Measurements from ENCODE around the gene PBX4. TPM values are rescaled to one million over a fixed set of nuclear protein-coding genes. Genes with fewer than 3 reads are reported as not detected.
A peak's percentile ranks its signal among the peaks of the same experiment; 100 is the strongest.

Gene PBX4
- total RNA-seq, 1 experiment from 2014 or later = 0.10 TPM

DNA sequence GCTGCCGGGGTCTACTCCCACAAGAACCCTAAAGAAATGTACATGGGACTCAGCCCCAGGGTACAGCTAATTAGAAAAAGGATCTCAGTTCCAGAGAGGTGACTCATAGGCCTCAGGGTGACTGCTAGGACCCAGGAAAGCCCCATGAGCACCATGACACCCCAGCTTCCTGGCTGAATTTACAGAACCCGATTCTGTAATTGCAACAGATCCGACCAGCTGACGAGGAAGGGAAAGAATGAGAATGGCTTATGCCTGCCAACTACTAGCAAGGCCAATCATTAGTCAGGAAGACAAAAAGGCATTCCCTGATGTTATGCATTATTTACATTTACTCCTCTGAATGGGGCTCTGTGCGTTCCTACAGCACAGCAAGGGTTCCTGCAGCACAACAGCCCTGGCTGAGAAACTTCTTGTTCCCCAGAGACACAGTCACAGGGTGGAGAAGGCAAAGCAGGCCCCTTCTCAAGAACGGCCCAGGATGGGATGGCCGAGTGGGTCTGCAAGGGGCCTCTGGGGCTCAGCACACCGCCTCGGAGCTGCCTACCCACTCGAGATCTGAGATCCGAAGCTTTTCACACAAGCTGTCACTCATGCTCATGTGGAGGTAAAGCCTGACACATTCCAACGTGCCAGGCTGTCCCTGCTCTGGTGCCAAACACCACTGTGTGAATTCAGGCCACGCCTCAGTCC lies 27.2 kb downstream of the PBX4 start:
- peak; percentile 91 for DNase-seq (ENCODE audit: low spot score)

DNA sequence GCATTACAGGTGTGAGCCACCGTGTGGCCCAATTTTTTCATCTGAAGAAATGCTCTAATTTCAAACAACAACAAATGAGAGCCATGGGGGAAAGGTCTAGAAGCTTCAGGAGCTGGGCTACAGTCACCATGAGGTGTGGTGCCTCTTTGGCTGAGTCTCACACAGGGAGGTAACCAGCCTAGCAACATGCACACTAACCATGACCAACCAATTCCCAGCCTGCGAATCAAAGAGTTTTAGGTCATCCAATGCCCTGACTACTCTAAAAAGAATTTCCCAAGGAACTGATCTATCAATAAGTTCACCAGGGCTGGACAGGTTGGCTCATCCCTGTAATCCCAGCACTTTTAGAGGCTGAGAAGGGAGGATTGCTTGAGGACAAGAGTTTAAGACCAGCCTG lies 29.9 kb downstream of the PBX4 start:
- no peak for DNase-seq (ENCODE audit: low spot score)

DNA sequence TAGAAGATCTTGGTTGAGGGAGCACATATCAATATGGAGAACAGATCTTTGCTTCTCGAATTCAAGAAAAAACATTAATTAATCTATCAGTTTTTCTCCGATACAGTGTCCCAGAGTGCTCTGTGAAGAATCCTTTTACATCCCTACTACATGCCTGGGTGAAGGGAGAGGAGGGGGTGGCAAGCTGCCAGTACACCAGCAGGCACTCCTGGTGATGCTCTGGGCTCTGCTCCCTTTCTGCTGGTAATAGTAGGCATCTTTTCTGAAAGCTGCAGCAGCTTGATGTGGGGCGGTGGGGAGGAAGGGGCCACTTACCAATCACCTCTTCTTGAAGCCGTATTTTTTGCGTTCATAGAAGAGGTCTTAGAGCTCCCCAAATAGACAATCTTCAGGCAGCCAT lies 30.7 kb downstream of the PBX4 start:
- no peak for DNase-seq (ENCODE audit: low spot score)

DNA sequence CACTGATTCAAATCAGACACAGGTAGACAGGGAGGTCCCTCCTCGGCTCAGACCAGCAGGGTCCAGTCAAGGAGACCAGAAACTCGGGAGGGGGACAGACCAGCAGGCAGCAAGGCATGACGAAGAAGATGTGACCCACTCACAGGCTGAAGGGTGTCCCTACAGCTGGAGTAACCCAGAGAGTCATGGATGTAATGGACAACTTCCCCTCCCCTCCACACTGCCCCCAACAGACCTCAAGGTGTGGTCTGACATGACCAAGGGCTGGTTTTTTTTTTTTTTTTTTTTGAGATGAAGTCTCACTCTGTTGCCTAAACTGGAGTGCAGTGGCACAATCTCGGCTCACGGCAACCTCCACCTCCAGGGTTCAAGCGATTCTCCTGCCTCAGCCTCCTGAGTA lies 34.1 kb downstream of the PBX4 start:
- no peak for DNase-seq (ENCODE audit: low spot score)

DNA sequence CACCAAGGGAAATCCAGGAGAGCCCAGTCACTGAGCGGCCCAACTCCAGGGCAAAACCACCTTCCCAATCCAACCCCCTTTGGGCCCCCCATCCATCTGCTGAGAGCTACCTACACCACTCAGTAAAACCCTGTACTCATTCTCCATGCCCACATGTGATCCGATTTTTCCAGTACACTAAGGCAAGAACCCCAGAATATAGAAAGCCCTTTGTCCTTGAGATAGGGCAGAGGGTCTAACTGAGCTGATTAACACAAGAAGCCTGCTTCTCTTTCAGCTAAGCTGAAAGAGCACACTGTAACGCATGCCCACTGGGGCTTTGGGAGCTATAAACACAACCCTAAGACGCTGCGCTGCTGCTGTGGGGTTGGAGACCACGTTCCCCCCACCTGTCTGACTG lies 36.0 kb downstream of the PBX4 start:
- no peak for DNase-seq (ENCODE audit: low spot score)

- no peak for DNase-seq (ENCODE audit: low spot score)
Observed at GRCh38 chr19:19581391-19581790, 37.1 kb downstream of the PBX4 start.

DNA sequence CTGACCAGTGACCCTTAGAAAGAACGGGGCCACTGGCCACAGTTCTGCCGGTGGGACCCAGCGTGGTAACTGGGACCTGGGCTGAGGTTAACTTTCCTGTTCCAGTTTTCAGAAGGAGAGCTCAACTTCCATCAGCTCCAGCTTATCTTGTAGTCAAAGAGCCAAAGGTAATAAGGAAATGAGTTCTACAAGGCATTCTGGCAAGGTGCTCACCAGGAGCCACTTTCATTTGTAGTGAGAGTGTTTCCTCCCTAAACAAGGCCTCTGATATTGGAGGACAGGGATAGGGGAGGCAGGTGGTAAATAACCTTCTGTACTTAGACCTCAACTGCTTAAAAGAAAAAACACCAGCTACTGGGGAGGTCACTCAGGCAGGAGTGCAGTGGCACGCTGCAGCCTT lies 38.1 kb downstream of the PBX4 start:
- no peak for DNase-seq (ENCODE audit: low spot score)

GRCh38 chr19:19579533-19580361 lies 38.7 kb downstream of the PBX4 start:
- no peak for DNase-seq (ENCODE audit: low spot score)

- DNase-seq (ENCODE audit: low spot score) = no peak
Observed at GRCh38 chr19:19578252-19578651, 40.2 kb downstream of the PBX4 start.

- DNase-seq (ENCODE audit: low spot score) = no peak
Observed at GRCh38 chr19:19575411-19575810, 43.1 kb downstream of the PBX4 start.

- no peak for DNase-seq (ENCODE audit: low spot score)
Observed at GRCh38 chr19:19571071-19571786, 47.3 kb downstream of the PBX4 start.

DNA sequence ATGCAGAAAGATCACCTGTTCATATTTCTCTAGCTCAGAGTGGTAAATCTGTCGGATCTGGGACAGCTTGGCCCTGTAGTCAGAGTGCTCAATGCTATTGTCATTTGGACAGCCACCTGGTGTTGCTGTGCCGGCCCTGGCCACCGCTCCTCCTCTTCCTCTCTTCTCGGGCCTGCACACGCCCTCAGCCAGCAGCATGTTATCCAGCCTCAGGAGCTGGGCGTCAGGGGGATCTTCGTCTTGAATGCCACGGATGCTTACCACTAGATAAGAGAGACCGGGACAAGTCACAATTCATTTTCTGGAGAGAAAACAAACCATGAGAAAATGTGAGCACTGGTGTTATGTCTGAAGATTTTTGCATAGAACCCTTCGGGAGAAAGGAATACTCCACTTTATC lies 47.9 kb downstream of the PBX4 start:
- DNase-seq (ENCODE audit: low spot score) = no peak

DNA sequence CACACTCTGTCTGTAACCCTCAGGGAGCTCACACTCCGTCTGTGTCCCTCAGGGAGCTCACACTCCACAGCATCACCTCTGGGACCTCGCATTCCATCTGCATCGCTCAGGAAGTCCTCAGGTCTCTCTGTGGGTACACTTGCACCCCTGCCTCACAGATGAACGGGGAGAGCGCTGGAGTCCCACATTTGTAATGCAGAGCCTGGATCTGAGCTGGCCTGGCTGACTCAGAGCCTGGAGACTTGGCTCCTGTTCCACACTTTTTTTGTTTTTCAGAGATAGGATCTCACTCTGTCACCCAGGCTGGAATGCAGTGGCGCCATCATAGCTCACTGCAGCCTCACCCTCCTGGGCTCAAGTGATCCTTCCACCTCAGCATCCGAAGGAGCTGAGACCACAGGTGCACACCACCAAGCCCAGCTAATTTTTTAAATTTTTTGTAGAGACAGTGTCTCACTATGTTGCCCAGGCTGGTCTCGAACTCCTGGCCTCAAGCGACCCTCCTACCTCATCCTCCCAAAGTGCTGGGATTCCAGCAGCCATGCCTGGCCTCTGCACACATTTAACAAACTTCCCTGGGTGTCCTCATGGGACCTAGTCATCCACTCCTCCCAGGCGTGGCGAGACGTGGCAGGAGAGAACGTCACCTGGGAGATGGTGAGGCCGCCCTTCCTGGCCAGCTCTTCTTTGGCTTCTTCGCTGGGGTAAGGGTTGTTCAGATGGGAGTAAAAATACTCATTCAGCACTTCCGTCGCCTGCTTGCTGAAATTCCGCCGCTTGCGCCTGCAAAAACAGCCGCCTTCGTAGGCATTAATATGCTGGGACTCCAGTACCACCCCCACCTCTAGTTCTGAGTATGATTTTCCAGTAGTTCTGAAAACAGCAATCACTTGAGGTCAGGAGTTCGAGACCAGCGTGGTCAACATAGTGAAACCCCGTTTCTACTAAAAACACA lies 49.4 kb downstream of the PBX4 start:
- no peak for DNase-seq (ENCODE audit: low spot score)

DNA sequence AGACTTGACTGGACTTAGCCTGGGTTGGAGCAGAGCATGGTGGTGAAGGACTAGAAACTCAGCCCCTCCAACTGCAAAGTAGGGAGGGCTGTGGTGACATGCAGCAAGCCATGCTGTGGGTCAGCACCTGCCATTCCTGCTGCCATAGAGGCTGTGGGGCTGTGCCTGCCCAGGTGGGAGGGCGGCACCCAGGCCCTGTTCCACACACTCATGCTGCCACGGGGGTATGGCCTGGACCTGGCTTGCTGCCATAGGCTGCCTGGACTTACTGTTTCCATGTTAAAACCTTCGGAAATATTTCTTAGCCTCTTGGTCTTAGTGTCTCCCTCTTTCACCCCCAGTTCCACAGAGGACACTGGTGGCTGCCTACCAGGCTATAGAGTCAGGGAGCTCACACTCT lies 51.1 kb downstream of the PBX4 start:
- DNase-seq (ENCODE audit: low spot score) = no peak

GRCh38 chr19:19566306-19566705 lies 52.2 kb downstream of the PBX4 start:
- no peak for DNase-seq (ENCODE audit: low spot score)

- no peak for DNase-seq (ENCODE audit: low spot score)
Observed at GRCh38 chr19:19563348-19563848, 55.1 kb downstream of the PBX4 start.

GRCh38 chr19:19562665-19563347 lies 55.7 kb downstream of the PBX4 start:
- DNase-seq (ENCODE audit: low spot score) = no peak

- DNase-seq (ENCODE audit: low spot score) = no peak
Observed at GRCh38 chr19:19561946-19562664, 56.4 kb downstream of the PBX4 start.

GRCh38 chr19:19559931-19560330 lies 58.6 kb downstream of the PBX4 start:
- DNase-seq (ENCODE audit: low spot score) = no peak

DNA sequence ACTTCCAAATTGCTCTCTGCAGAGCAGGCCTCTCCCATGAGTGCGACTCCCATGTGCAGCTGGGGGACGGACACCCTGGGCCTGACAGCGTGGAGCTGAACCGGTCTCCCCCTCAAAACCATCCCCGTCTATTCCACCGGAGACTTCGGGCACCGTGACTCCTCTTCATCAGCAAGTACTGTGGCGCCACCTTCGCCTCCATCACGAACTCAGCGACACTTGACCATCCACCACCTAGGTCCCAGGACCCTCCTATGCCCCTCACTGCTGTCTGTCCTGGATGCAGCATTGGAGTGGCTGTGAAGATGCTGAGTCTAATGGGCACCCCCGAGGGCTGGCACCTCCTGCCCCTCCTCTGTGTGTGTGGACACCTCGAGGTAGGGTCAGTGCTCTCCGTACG lies 59.9 kb downstream of the PBX4 start:
- no peak for DNase-seq (ENCODE audit: low spot score)
